Measurements from ENCODE around the gene AFTPH. TPM values are rescaled to one million over a fixed set of nuclear protein-coding genes. Genes with fewer than 3 reads are reported as not detected.
"Not testable (repeated sequence)": the region's sequence is repeated elsewhere in the genome, so short reads cannot be mapped to it uniquely, and the experiment has no call there.

Gene AFTPH
- polyA plus RNA-seq, 1 experiment: 10.9 TPM

GRCh38 chr2:64526034-64526433, 1.9 kb downstream of the AFTPH start:
- DNase-seq (ENCODE audit: low read depth): no peak
- CTCF ChIA-PET: interaction anchor here (1.4 to 3.8 kb wide), 2 partner anchors 35 to 194 kb away, joined by 4 to 30 read pairs; no protein-coding TSS in a partner anchor
- no peak for TF ChIP-seq CTCF (IDR thresholded peaks at IDR 0.05; ENCODE audit: insufficient read depth, low read depth, low read length)
- Histone ChIP-seq H3K27me3 (ENCODE audit: control insufficient read depth, insufficient read depth, low read length) (peaks cover 2% of the 10 kb centered on the region; the same call in 1 of the 2 replicates), H3K36me3 (ENCODE audit: control insufficient read depth, insufficient read depth, low read length) (no peaks in the 10 kb centered on the region), H3K4me3 (ENCODE audit: low read depth, low read length) (no peak overlapping the region)
- POLR2A ChIA-PET: no interaction called here

GRCh38 chr2:64530946-64531345, 6.8 kb downstream of the AFTPH start:
- DNase-seq (ENCODE audit: low read depth); POLR2A ChIA-PET; H3K27me3 ChIP-seq (ENCODE audit: control insufficient read depth, insufficient read depth, low read length); H3K36me3 ChIP-seq (ENCODE audit: control insufficient read depth, insufficient read depth, low read length); H3K4me3 ChIP-seq (ENCODE audit: low read depth, low read length); CTCF ChIA-PET: not testable (repeated sequence)

- ChIA-PET POLR2A (no interaction called here), CTCF (interaction anchor here (0.9 kb wide), 1 partner anchor 8 kb away, joined by 3 read pairs; the partner anchor contains the start of gene AFTPH)
These were observed 7.9 kb downstream of the AFTPH start for GRCh38 chr2:64532030-64532429.

GRCh38 chr2:64533882-64534281, 9.8 kb downstream of the AFTPH start:
- no peak for DNase-seq (ENCODE audit: low read depth)
- POLR2A ChIA-PET: no interaction called here
- CTCF ChIA-PET: no interaction called here

More at GRCh38 chr2:64532030-64532429, 7.9 kb downstream of the AFTPH start:
- Histone ChIP-seq H3K4me3 (ENCODE audit: low read depth, low read length) (no peak overlapping the region), H3K36me3 (ENCODE audit: control insufficient read depth, insufficient read depth, low read length) (no peaks in the 10 kb centered on the region), H3K27me3 (ENCODE audit: control insufficient read depth, insufficient read depth, low read length) (no peaks in the 10 kb centered on the region)
- no peak for DNase-seq (ENCODE audit: low read depth)
- no peak for TF ChIP-seq CTCF (IDR thresholded peaks at IDR 0.05; ENCODE audit: insufficient read depth, low read depth, low read length)

GRCh38 chr2:64534363-64534762, 10.2 kb downstream of the AFTPH start:
- Histone ChIP-seq H3K4me3 (ENCODE audit: low read depth, low read length) (no peak overlapping the region), H3K27me3 (ENCODE audit: control insufficient read depth, insufficient read depth, low read length) (no peaks in the 10 kb centered on the region), H3K36me3 (ENCODE audit: control insufficient read depth, insufficient read depth, low read length) (no peaks in the 10 kb centered on the region)
- ChIA-PET POLR2A (interaction anchor here (0.6 to 0.7 kb wide), 2 partner anchors 216 to 402 kb away, joined by 6 read pairs; no protein-coding TSS in a partner anchor), CTCF (no interaction called here)
- no peak for TF ChIP-seq CTCF (IDR thresholded peaks at IDR 0.05; ENCODE audit: insufficient read depth, low read depth, low read length)
- no peak for DNase-seq (ENCODE audit: low read depth)

More at GRCh38 chr2:64533882-64534281, 9.8 kb downstream of the AFTPH start:
- H3K27me3 ChIP-seq (ENCODE audit: control insufficient read depth, insufficient read depth, low read length): no peaks in the 10 kb centered on the region
- no peak for TF ChIP-seq CTCF (IDR thresholded peaks at IDR 0.05; ENCODE audit: insufficient read depth, low read depth, low read length)
- no peak overlapping the region for H3K4me3 ChIP-seq (ENCODE audit: low read depth, low read length)
- H3K36me3 ChIP-seq (ENCODE audit: control insufficient read depth, insufficient read depth, low read length): no peaks in the 10 kb centered on the region

GRCh38 chr2:64535024-64535423, 10.9 kb downstream of the AFTPH start:
- no peak for DNase-seq (ENCODE audit: low read depth)
- H3K4me3 ChIP-seq (ENCODE audit: low read depth, low read length): no peak overlapping the region
- H3K27me3 ChIP-seq (ENCODE audit: control insufficient read depth, insufficient read depth, low read length): no peaks in the 10 kb centered on the region
- POLR2A ChIA-PET: interaction anchor here (0.6 to 0.7 kb wide), 2 partner anchors 215 to 402 kb away, joined by 6 read pairs; no protein-coding TSS in a partner anchor
- TF ChIP-seq CTCF (IDR thresholded peaks at IDR 0.05; ENCODE audit: insufficient read depth, low read depth, low read length): no peak
- no peaks in the 10 kb centered on the region for H3K36me3 ChIP-seq (ENCODE audit: control insufficient read depth, insufficient read depth, low read length)
- CTCF ChIA-PET: no interaction called here

Measured in BJ (cell line).